NCI-H146 treated with DMSO at 0.1 percent for 48 hours (cell line): ENCODE data around the gene RNF19B.
"Not testable (repeated sequence)": the region's sequence is repeated elsewhere in the genome, so short reads cannot be mapped to it uniquely, and the experiment has no call there.

Experiments
- DNase-seq: peaks from one replicate; lab custom pipeline; 2025; ENCODE audit not compliant: unreplicated experiment; lab: John Stamatoyannopoulos, UW

RNF19B gene

DNA sequence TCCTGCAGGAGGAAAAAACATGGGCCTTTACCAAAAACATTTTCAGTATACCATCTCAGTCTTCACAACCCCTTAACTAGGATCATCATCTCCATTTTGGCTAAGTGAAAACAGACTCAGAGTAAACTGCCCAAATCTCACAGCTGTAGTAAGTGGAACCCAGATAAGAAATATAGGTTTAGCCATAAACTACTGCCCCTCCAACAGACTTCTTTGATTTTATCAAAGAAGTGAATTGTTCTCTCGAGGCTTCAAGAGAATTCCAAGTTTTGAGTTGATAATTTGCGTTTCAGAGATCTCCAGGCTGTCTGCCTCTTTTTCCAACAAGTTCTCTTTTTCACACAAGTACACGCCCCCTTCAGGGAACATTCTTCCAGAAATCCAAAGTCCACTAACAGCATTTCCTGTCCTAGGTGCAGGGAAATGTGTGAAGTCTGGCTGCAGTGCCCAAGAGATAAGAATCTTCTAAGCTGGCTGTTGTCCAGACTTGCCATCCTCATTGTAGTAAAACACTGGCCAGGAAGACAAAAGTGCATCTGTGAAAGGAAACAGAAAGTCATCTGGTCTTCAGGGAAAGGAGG, 30.8 kb downstream of the RNF19B start:
- DNase-seq: no peak

DNA sequence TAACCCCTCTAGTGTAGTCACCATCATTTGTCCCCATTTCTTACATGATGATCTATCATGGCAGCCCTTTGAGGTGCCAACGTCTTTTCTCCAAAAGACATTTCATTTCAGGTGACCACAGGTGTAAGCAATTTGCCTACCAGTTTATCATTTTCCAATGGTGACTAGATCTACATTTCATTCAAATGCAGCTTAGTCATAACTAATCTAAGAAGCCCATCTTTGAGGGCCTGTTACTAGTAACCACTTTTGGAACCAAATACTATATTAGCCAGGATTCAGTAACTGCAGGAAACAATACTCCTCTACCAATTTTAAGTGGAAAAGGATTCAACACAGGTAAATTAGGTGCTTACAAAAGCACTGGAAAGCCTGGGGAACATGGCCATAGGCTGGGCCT, 32.8 kb downstream of the RNF19B start:
- no peak for DNase-seq

DNA sequence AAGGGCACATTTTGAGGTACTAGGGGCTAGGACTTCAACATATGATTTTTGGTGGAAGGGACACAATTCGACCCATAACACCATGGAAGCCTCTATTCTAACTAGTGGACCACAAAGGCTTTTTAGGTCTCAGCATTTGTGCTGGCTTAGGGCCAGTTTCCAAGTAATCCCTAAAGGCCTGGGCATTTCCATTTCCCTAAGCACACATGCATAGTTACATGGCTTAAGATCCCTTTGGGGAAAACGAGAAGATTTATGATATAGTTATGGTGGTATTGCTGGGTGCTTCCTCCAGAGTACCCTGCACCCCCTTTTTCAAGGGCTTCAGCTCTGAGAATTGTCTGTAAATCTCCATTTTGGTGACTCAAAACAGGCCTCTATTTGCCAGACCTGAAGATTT, 35.2 kb downstream of the RNF19B start:
- no peak for DNase-seq

- DNase-seq: no peak
Observed at GRCh38 chr1:32928715-32929114, 35.9 kb downstream of the RNF19B start.

- no peak for DNase-seq
Observed at GRCh38 chr1:32928285-32928684, 36.3 kb downstream of the RNF19B start.

GRCh38 chr1:32927441-32927840, 37.2 kb downstream of the RNF19B start:
- no peak for DNase-seq

- no peak for DNase-seq
Observed at GRCh38 chr1:32926562-32926961, 38.0 kb downstream of the RNF19B start.

GRCh38 chr1:32925403-32926162, 39.0 kb downstream of the RNF19B start:
- DNase-seq: no peak

DNA sequence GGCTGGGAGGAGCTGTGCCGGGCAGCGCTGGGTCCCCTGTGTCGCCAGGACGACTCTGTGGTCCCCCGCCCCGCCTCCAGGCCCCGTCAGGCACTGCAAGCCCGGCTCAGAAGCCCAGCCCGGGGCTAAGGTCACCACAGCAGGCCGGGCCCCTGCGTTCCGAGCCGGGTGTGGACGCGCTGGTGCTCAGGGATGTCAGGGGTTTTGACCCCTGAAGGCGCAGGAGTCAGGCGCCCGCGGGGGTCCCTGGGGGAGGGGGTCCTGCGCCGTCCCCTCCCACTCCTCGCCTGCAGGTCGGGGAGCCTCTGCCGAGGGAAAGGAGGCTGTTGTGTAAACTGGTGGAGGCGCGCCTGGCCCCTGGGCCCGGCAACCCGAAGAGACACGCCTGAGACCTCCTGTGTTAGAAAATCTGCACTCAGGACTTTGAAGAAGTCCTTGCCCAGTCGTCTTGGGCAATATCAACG, 39.7 kb downstream of the RNF19B start:
- DNase-seq: no peak

DNA sequence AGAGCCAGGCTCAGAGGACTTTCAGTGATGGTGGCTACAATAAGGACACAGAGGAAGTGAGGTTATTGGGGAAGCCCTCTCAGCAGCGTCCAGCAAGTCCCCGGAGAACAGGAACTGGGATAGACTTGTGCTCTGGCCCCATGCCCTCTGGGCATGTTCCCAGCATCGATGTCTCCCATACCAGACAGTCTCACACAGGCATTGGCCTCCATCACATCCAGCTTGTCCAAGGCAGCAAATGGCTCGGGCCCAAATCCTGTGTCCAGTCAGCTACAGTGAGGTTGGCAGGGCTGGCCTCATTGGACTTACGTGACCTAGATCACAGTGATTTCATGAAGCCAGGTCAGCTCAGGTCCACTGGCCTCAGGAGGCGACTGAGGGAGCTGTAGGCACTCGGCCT, 43.8 kb downstream of the RNF19B start:
- DNase-seq: no peak

- DNase-seq: no peak
Observed at GRCh38 chr1:32919811-32920733, 44.5 kb downstream of the RNF19B start.

DNA sequence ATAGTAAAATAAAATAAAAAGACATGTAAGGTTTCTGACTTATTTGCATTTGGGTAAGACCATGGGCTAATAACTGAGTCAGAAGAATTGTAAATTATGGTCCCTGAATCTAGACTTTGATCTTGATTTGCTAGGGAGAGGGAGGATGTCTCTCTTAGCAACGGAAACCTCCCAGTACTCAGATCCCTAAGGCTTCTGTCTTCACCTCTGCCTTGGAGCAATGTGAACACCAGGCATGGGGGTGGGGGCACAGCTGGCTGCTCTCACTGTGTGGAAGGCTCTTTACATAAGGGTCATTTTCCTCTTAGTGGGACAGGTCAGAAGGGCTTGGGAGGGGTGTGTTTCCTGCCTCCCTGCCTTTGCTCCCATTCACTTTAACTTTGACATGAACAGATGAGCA, 46.4 kb downstream of the RNF19B start:
- no peak for DNase-seq

DNA sequence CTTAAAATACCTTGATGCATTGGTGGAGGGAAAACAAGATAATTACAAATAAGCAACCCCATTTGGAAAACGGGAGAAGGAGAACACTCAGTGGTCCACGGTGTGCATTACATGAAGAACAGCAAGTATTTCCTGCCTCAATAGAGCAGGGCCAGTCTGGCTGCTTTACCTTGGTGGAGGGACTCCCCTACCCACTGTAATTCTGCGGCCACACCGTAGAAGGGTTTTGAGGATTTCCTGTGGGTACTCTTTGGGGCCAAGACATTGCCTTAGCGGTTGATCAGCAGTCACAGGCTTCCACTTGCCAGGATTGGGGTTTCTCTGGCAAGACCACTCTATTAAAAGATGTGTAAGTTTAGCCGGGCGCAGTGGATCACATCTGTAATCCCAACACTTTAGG, 47.1 kb downstream of the RNF19B start:
- no peak for DNase-seq

GRCh38 chr1:32915766-32916706, 48.6 kb downstream of the RNF19B start:
- no peak for DNase-seq

DNA sequence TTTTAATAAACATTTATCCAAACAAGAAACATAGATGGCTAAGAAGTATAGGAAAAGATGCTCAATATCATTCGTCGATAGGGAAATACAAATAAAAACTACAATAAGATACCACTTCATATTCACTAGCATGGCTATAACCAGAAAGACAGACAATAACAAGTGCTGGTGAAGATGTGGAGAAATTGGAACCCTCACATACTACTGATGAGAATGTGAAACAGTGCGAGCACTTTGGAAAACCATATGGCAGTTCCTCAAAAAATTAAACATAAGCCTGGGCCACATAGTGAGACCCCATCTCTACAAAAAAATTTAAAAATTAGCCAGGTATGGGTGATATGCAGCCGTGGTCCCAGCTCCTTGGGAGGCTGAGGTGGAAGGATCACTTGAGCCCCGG, 54.3 kb downstream of the RNF19B start:
- DNase-seq: no peak

DNA sequence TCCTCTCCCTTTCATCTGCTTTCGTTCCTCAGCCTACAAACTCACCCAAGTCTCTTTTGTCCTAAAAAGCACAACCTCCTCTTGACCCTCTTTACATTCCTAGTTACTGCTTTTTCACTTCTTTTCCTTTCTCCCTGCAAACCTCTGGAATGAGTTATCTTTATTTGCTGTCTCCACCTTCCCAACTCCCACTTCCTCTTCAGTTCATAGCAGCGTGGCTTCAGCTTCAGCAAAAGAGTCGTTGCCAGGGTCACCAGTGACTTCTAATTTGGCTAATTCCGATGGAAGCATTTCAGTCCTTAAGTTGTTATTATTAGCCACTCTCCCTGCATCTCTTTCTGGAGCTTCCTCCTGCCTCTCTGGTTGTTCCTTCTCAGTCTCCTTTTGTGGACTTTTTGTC, 57.2 kb downstream of the RNF19B start:
- no peak for DNase-seq

DNA sequence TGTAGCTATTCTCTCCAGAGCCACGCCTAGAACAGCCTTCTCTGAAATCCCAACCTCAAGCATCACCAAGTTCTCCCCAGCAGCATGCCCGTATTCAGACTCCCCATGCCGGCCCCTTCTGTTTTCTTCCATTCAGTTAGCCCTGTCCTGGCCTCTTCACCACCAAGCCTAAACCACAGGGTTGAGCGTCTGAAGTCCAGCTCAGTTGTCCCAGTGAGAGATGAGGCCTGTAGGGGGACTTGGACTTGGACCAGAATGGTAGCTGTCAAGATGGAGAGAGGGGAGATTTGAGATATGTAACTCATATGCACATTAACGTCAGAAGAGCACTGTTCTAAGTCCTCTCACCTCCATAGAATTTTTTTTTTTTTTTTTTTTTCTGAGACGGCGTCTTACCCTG, 58.0 kb downstream of the RNF19B start:
- no peak for DNase-seq

GRCh38 chr1:32905588-32905987, 59.0 kb downstream of the RNF19B start:
- DNase-seq: not testable (repeated sequence)

DNA sequence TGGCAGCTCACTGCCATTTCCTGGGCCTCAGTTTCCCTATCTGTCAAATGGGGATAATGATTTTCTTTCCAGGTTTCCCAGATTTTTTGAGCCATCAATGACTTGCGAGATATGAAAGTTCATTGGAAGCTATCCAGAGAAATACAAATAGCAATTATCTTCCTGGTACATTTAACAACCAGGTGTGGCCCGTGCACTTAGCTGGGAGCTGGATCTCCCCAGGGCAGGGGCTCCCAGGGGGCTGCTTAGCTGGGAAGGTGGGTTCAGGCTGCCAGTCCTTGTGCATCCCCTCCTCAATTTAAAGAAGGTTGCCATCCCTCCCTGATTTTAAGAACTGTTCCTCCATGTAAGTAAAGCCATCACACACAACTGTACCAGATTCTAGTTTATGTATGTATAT, 59.8 kb downstream of the RNF19B start:
- no peak for DNase-seq

- no peak for DNase-seq
Observed at GRCh38 chr1:32903991-32904785, 60.4 kb downstream of the RNF19B start.
